Activated T-helper 17 cell treated with anti-CD3 and anti-CD28 coated beads, Interleukin-2, amount 50 U/mL, for 72 hours (primary cell): ENCODE measurements around the gene AIG1. TPM values are rescaled to one million over a fixed set of nuclear protein-coding genes. Genes with fewer than 3 reads are reported as not detected.
A peak's percentile ranks its signal among the peaks of the same experiment; 100 is the strongest.

Experiments used
- ATAC-seq: fragments of 150-1000 bp; cut with Tn5 transposase; replicated peaks from 2 replicates; pipeline ENCODE4 v1.10.0; 2021; ENCODE audit warnings: mild to moderate bottlenecking, moderate library complexity
- H3K27ac Mint-ChIP-seq: one replicate; pipeline ENCODE4 v1.8.0; 2022; ENCODE audit warnings: mixed read lengths
- H3K27me3 Mint-ChIP-seq: one replicate; pipeline ENCODE4 v1.8.0; 2022; ENCODE audit warnings: mixed read lengths
- H3K36me3 Mint-ChIP-seq: one replicate; pipeline ENCODE4 v1.8.0; 2022; ENCODE audit warnings: low read depth, mild to moderate bottlenecking, mixed read lengths
- H3K4me1 Mint-ChIP-seq: one replicate; pipeline ENCODE4 v1.8.0; 2022; ENCODE audit warnings: mixed read lengths
- H3K4me3 Mint-ChIP-seq: one replicate; pipeline ENCODE4 v1.8.0; 2022; ENCODE audit warnings: mild to moderate bottlenecking, mixed read lengths
- H3K9me3 Mint-ChIP-seq: one replicate; pipeline ENCODE4 v1.8.0; 2022; ENCODE audit warnings: mixed read lengths
- total RNA-seq, 2 donors: library from RNA; stranded (reverse); gene quantifications; one replicate each; pipeline ENCODE4 v1.2.3, GENCODE V29; 2022

The AIG1 gene
- total RNA-seq, 2 donors from 2014 or later, result 12.0 to 18.1 TPM

DNA sequence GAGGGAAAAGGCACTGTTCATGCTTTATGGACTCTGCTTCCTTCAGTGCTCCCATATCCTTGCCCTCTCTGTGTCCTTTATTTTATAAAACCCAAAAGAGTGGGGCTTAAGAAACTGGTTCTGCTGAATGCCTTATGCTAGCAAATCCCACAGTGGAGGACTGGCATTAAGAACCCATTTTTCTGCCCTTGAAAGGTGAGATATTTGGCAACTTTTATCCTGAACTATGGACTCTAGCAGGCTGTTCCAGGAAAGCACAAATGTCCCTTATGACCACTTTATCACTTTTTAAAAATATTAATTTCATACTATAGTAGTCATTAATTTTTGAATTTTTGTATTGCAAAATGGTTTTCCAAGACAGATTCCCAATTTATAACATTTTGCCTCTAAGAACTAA lies 296.5 kb downstream of the AIG1 start:
- Mint-ChIP-seq H3K36me3 (no peaks in the 10 kb centered on the region), H3K4me3 (no peak overlapping the region), H3K27ac (no peak overlapping the region), H3K4me1 (no peaks in the 10 kb centered on the region), H3K9me3 (no peaks in the 10 kb centered on the region), H3K27me3 (peaks cover 3% of the 10 kb centered on the region)
- ATAC-seq, result no peak

DNA sequence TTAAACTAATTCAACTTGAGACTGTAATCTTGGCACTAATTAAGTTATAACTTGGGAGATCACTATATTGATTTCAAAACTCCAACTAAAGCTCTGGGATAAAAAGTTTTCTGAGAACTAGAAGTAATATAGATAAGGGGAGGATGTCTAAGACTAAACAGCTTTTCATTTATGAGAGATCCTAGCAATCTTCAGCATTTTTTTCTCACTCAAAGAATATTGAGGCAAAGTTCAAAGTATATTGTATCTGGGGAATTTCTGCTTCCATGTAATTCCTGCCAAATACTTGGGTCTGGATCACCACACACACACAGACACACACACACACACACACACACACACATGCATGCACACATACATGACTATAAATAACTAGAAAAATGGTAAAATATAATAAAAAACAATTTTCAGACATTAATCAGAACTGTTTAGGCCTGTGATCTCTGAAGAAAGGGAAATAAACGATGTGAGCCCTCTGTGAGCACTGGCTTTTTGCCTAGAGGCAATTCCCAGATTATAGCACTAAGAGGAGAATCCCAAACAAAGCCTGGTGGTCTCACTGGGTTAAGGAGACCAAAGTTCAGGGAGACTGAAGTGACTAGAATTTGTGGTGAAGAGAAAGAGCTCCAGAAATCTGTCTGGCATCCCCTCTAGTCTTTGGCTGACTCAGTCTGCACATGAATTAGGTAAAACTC lies 297.0 kb downstream of the AIG1 start:
- Mint-ChIP-seq H3K27ac (no peak overlapping the region), H3K9me3 (no peaks in the 10 kb centered on the region), H3K4me3 (no peak overlapping the region), H3K36me3 (no peaks in the 10 kb centered on the region), H3K4me1 (no peaks in the 10 kb centered on the region), H3K27me3 (peaks cover 3% of the 10 kb centered on the region)
- ATAC-seq, result no peak

DNA sequence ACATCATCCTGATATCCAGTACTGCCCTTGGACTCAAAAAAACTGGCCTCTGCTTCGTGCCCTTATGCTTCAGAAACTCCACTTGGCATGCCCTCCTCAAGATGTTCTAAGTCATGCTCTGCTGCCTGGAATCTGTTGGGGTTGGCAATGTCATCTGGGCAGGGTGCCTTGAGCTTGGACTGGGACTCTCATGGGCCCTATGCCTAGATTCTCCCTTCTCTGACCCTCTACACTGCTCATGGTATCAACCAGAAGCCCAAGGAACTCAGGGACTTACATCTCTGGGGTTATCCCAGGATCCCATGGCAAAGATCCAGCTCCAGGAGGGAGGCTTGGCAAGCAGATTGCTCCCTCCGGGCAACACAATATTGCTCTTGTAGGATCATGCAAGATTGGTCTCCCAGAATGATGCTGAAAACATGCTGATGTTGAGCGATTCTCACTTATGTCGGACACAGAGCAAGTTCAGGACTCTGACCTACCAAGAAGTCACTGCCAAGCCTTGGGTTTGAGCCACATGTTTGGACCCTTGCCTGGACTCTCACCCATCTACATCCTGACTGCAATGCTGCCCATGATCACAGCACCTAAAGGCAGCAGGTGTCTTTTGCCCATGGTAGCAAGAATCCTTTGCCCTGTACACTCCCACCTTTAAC lies 301.0 kb downstream of the AIG1 start:
- no peaks in the 10 kb centered on the region for H3K27me3 Mint-ChIP-seq
- no peak overlapping the region for H3K4me3 Mint-ChIP-seq
- ATAC-seq, result no peak
- H3K27ac Mint-ChIP-seq, result peak overlapping the region; percentile 65
- no peaks in the 10 kb centered on the region for H3K36me3 Mint-ChIP-seq
- H3K4me1 Mint-ChIP-seq, result no peaks in the 10 kb centered on the region
- no peaks in the 10 kb centered on the region for H3K9me3 Mint-ChIP-seq

DNA sequence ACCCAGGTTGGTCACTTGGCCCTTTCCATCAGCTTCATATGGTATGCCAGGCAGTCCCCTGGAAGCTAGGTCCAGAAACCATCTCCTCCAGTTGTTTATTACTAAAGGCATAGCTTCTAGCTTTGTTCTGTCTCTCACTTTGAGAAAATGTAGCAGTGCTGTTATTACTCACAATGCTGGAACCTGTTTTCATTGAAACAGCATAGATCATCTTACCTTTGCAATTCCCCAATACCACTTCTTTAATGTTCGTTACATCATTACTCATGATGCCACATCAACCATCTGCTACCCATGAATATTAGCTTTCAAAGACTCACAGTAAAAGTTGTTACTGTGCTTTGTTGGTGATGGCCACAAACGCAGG lies 301.5 kb downstream of the AIG1 start:
- H3K4me3 Mint-ChIP-seq, result no peak overlapping the region
- no peaks in the 10 kb centered on the region for H3K9me3 Mint-ChIP-seq

DNA sequence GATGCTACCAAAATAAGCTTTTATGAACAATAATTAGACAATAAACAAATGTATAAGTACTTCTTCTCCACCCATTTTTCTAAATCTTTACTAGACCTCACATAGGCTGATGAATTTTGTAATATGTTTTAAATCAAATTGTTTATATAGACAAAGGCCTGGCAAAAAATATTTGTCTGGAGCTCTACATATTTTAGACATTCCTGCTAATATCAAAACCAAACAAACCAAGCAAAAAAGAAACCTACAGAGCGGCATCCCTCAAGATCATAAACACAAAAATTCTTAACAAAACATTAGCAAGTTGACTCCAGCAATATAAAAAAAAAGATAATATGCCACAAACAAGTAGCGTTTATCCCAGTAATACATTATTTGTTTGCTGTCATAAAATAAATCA lies 302.6 kb downstream of the AIG1 start:
- Mint-ChIP-seq H3K4me3 (no peak overlapping the region), H3K27me3 (no peaks in the 10 kb centered on the region), H3K9me3 (no peaks in the 10 kb centered on the region), H3K27ac (no peak overlapping the region), H3K4me1 (peaks cover 2% of the 10 kb centered on the region), H3K36me3 (no peaks in the 10 kb centered on the region)
- ATAC-seq, result no peak

More for the DNA sequence above, 301.5 kb downstream of the AIG1 start:
- H3K36me3 Mint-ChIP-seq, result no peaks in the 10 kb centered on the region
- H3K4me1 Mint-ChIP-seq, result no peaks in the 10 kb centered on the region
- H3K27me3 Mint-ChIP-seq, result no peaks in the 10 kb centered on the region
- peak overlapping the region; percentile 65 for H3K27ac Mint-ChIP-seq
- peak; percentile 85 for ATAC-seq

DNA sequence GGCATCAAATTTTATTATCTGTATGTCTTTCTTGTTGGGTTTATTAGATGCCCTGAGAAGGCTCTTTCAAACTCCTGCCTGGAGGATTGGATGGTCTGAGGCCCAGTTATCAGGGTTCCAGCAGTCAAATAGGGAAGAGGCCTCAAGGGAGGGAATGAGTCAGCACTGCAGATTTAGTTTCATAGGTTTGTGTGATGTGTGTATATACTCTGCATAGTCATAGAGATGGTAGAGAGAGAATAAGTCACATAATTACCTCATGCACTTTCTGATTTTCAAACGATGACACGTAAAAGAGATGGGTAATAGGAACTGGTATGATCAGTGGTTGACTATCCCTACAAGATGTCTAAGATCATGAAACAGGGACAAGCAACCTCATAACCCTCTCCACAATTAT lies 307.7 kb downstream of the AIG1 start:
- Mint-ChIP-seq H3K27me3 (peaks cover 3% of the 10 kb centered on the region), H3K36me3 (no peaks in the 10 kb centered on the region), H3K4me1 (peaks cover 5% of the 10 kb centered on the region), H3K27ac (peak overlapping the region; percentile 63), H3K9me3 (no peaks in the 10 kb centered on the region), H3K4me3 (peak overlapping the region; percentile 5)
- ATAC-seq, result peak; percentile 97

DNA sequence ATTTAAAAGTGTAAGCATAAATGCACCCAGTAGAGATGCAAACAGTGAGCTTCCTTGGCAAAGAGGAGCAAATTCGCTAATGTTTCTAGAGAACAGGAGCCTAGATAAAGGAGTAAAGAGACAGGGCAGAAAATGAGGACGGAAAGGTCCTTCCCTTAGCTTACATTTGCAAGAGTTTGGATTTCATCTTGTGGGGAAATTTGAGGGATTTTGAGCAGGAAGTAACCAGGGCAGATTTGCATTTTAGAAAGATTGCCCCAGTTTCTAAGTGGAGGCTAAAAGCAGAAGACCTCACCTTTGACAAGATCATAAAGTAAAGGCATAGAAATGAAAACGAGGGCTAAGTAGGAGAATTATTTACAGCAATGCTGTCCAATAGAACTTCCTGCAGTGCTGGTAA lies 309.3 kb downstream of the AIG1 start:
- H3K27me3 Mint-ChIP-seq, result peaks cover 3% of the 10 kb centered on the region
- ATAC-seq, result no peak
- H3K4me1 Mint-ChIP-seq, result peaks cover 5% of the 10 kb centered on the region
- H3K9me3 Mint-ChIP-seq, result no peaks in the 10 kb centered on the region
- H3K36me3 Mint-ChIP-seq, result no peaks in the 10 kb centered on the region
- H3K27ac Mint-ChIP-seq, result no peak overlapping the region
- H3K4me3 Mint-ChIP-seq, result no peak overlapping the region

DNA sequence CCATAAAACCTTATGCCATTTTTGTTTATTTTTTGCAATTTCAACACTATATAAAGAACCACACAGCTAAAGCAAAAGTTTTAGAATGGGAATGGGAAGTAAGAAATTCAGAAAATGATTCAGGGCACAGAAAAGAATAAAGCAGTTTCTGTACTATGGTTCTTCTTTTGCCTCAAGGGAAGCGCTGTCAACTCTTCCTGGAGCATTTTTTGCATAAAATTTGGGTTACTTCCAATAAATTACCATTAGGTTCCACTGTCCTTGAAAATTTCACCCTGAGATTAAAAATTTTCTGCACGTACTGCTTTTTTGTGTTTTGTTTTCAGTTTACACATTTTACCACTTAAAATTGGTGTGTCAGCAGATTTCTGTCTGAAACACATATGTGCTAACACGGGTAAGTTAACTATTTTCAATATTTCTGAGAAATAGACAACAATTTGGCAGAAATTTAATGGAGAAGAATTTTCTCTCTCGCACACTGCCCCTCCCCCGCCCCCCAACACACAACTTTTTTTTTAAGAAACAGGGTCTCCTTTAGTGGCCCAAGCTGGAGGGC lies 310.2 kb downstream of the AIG1 start:
- ATAC-seq, result no peak
- Mint-ChIP-seq H3K27ac (no peak overlapping the region), H3K27me3 (peaks cover 3% of the 10 kb centered on the region), H3K9me3 (no peaks in the 10 kb centered on the region), H3K4me3 (no peak overlapping the region), H3K4me1 (peaks cover 5% of the 10 kb centered on the region), H3K36me3 (no peaks in the 10 kb centered on the region)

DNA sequence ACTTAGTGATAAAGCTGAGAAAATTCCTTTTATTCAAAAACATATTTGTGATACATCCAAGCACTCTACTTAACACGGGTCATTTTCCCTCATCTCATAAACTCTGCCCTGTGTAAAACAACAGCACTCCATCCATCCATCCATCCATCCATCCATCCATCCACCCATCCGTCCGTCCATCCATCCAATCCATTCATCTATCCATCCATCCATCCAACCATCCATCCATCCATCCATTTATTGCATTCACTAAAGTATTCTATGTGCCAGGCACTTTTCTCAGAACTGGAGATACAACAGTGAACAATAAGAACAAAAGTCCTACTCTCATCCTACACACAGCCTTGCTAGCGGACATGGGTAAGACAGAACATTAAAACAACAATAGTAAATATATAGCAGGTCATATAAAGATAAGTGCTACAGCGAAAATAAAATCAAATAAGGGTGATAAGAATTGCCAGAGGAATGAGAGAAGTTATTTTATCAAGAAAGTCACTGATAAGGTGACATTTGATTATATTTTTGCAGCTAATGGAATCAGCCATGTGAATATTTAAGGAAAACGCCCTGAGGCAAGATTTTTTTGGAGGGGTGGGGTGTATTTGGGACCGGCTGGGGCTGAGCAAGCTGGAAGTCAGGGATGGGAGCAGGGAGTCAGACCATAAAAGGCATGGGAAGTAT lies 311.7 kb downstream of the AIG1 start:
- Mint-ChIP-seq H3K27ac (no peak overlapping the region), H3K4me1 (peaks cover 5% of the 10 kb centered on the region), H3K4me3 (no peak overlapping the region), H3K9me3 (peaks cover 6% of the 10 kb centered on the region), H3K27me3 (peaks cover 12% of the 10 kb centered on the region), H3K36me3 (no peaks in the 10 kb centered on the region)
- ATAC-seq, result no peak

DNA sequence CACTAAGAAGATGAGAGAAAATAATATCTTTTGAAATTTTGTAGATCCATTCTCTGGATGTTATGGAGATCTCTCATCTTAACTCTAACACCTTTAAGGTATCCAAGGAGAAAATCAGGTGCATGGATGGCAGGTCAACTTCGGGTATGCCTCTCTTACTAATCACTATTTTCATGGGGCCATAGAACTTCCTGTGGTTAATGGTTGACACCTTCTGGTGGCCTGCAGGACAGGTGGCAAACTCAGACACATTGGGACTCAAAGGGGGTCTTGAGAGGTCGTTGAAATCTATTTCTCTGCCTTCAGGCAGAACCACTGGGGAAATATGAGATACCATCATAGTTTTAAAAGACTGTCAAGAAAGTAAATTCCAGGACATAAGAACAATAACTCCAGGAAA lies 313.3 kb downstream of the AIG1 start:
- Mint-ChIP-seq H3K4me3 (no peak overlapping the region), H3K4me1 (no peaks in the 10 kb centered on the region), H3K27me3 (peaks cover 22% of the 10 kb centered on the region), H3K27ac (no peak overlapping the region), H3K9me3 (peaks cover 6% of the 10 kb centered on the region), H3K36me3 (no peaks in the 10 kb centered on the region)
- ATAC-seq, result no peak

DNA sequence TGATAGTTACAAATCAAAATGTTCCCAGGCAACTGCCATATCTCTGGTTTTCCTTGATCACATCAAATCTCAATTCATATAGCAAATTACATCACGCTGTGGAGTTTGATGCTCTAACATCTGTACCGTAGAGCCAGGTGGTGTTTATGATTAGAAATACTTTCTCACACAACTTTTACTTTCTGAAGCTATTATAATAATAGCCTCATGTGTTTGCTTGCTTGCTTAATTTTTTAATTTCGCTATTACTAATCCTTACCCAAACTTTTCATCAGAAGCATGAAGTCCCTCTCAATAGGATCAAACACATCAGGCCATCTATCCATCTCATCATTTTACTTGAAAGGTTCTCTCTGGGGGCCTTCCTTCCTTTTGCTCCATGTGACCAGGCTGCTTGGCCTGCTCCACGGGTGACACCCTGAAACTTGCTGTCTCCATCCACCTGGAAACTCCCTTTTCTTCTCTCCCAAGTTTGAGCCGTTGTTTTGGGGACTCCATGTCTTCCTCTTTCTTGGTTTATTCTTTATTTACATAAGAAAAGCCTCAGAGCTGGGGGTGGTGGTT lies 314.4 kb downstream of the AIG1 start:
- Mint-ChIP-seq H3K27ac (no peak overlapping the region), H3K4me1 (no peaks in the 10 kb centered on the region), H3K4me3 (no peak overlapping the region), H3K36me3 (no peaks in the 10 kb centered on the region), H3K9me3 (peaks cover 6% of the 10 kb centered on the region), H3K27me3 (peaks cover 25% of the 10 kb centered on the region)
- no peak for ATAC-seq

DNA sequence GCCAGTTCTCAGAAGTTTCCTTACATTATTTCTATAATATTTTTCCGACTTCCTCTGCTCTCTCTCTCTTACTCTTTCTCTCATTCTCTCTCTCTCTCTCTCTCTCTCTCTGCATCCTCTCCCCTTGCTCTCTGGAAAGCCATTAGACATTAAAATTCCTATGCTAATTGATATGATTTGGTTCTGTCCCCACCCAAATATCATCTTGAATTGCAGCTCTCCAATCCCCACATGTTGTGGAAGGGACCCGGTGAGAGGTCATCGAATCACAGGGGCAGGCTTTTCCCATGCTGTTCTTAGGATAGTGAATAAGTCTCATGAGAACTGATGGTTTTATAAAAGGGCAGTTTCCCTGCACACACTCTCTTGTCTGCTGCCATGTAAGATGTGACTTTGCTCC lies 315.7 kb downstream of the AIG1 start:
- H3K27me3 Mint-ChIP-seq, result peaks cover 30% of the 10 kb centered on the region
- no peaks in the 10 kb centered on the region for H3K4me1 Mint-ChIP-seq

DNA sequence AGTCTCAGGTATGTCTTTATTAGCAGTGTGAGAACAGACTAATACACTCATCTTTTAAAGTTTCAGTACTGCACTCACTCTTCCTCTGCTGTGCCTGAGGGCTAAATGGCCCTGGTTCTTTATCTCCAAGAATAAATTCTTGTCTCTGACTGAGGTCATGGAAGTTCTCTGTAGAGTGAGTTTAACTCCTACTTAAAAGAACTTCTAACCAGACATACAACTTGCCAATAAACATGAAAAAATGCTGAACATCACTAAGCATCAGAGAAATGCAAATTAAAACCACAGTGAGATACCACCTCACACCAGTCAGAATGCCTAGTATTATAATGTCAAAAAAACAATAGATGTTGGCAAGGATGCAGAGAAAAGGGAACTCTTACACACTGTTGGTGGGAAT lies 316.2 kb downstream of the AIG1 start:
- Mint-ChIP-seq H3K27ac (no peak overlapping the region), H3K27me3 (peaks cover 30% of the 10 kb centered on the region), H3K4me1 (no peaks in the 10 kb centered on the region), H3K4me3 (no peak overlapping the region), H3K9me3 (peaks cover 6% of the 10 kb centered on the region), H3K36me3 (no peaks in the 10 kb centered on the region)
- no peak for ATAC-seq

More for the DNA sequence above, 315.7 kb downstream of the AIG1 start:
- Mint-ChIP-seq H3K9me3 (peaks cover 6% of the 10 kb centered on the region), H3K27ac (no peak overlapping the region), H3K4me3 (no peak overlapping the region), H3K36me3 (no peaks in the 10 kb centered on the region)
- no peak for ATAC-seq

DNA sequence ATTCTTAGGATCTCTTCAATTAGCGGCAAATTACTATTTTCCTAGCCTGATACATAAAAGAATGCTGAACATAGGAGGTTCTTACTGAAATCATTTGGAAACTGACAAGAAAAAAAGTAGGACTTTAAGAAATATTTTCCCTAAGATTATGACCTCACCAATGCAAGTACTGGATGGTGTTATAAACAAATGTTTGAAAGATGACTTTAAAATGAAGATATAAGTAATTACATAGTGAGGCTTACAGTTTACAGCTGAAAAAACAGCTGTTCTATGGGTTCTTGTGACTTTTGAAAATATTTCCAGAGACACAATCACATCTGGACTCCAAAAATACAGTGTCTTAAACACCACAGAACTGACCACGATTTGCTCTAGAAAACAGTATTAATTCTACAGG lies 324.9 kb downstream of the AIG1 start:
- ATAC-seq, result no peak
- H3K36me3 Mint-ChIP-seq, result no peaks in the 10 kb centered on the region
- H3K27me3 Mint-ChIP-seq, result peaks cover 2% of the 10 kb centered on the region
- H3K27ac Mint-ChIP-seq, result no peak overlapping the region
- no peak overlapping the region for H3K4me3 Mint-ChIP-seq
- H3K9me3 Mint-ChIP-seq, result no peaks in the 10 kb centered on the region
- no peaks in the 10 kb centered on the region for H3K4me1 Mint-ChIP-seq
